Nephron progenitor cell (in vitro differentiated cells): ENCODE data around the gene INMT.
"Not testable (repeated sequence)": the region's sequence is repeated elsewhere in the genome, so short reads cannot be mapped to it uniquely, and the experiment has no call there.

ENCODE experiments used
- DNase-seq: peaks from one replicate; pipeline ENCODE4 v3.0.0; 2021
- H3K27ac Mint-ChIP-seq: 2 replicates; pipeline ENCODE4 v1.8.0; 2021; ENCODE audit warnings: mild to moderate bottlenecking, moderate library complexity, mixed read lengths
- H3K27me3 Mint-ChIP-seq: 2 replicates; pipeline ENCODE4 v1.8.0; 2021; ENCODE audit warnings: mild to moderate bottlenecking, low read depth, mixed read lengths; ENCODE audit not compliant: poor library complexity
- H3K36me3 Mint-ChIP-seq: 2 replicates; pipeline ENCODE4 v1.8.0; 2021; ENCODE audit warnings: low read depth, mixed read lengths
- H3K4me1 Mint-ChIP-seq: 2 replicates; pipeline ENCODE4 v1.8.0; 2021; ENCODE audit warnings: mixed read lengths
- H3K4me3 Mint-ChIP-seq: 2 replicates; pipeline ENCODE4 v1.8.0; 2021; ENCODE audit warnings: mild to moderate bottlenecking, moderate library complexity, mixed read lengths
- H3K9me3 Mint-ChIP-seq: 2 replicates; pipeline ENCODE4 v1.8.0; 2021; ENCODE audit warnings: mild to moderate bottlenecking, moderate library complexity, mixed read lengths
- TF ChIP-seq, protein P1 (sequence below): fragments of 200-600 bp; sonication (generic); IDR thresholded peaks from 2 replicates; pipeline ENCODE4 v1.5.0; 2021; ENCODE audit warnings: antibody characterized with exemption

The INMT gene

DNA sequence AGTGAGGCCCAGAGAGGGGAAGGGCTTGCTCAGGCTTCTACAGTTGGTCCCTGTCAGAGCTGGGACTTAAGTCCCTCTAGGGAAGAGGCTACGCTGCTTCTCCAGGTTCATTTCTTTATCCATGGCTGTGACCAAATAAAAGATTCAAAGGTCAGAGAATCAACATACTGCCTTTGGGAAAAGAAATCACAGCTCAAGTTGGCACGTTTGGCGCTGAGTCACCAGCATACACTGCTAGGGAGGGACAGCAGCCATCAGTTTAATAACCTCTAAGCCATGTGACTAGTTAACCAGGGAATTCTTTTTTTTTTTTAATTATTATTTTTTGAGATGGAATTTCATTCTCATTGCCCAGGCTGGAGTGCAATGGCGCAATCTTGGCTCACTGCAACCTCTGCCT lies 41.3 kb upstream of the INMT start:
- TF ChIP-seq, protein P1, sequence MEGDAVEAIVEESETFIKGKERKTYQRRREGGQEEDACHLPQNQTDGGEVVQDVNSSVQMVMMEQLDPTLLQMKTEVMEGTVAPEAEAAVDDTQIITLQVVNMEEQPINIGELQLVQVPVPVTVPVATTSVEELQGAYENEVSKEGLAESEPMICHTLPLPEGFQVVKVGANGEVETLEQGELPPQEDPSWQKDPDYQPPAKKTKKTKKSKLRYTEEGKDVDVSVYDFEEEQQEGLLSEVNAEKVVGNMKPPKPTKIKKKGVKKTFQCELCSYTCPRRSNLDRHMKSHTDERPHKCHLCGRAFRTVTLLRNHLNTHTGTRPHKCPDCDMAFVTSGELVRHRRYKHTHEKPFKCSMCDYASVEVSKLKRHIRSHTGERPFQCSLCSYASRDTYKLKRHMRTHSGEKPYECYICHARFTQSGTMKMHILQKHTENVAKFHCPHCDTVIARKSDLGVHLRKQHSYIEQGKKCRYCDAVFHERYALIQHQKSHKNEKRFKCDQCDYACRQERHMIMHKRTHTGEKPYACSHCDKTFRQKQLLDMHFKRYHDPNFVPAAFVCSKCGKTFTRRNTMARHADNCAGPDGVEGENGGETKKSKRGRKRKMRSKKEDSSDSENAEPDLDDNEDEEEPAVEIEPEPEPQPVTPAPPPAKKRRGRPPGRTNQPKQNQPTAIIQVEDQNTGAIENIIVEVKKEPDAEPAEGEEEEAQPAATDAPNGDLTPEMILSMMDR: no peak
- Mint-ChIP-seq H3K27ac (no peak overlapping the region), H3K9me3 (peaks cover 13% of the 10 kb centered on the region), H3K36me3 (peaks cover 9% of the 10 kb centered on the region), H3K4me1 (peaks cover 21% of the 10 kb centered on the region), H3K4me3 (no peak overlapping the region), H3K27me3 (peaks cover 16% of the 10 kb centered on the region)
- DNase-seq: no peak

DNA sequence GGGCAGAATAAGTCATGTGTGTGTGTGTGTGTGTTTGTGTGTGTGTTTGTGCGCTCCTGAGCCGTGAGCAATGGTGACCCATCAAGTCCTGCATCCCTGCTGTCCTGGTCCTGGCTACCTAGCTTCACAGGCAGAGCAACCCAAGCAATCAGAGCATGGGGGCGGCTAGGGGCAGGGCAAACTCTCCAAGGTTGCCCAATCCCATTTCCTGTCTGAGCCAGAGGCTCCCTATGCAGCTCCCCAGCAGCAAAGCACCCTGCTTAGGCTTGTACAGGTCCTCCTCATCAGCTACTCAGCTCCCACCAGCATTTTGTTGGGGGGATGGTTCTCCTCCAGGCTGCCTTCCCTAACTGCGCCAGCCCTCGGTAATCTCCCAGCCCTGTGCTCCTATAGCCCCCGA lies 38.5 kb upstream of the INMT start:
- H3K36me3 Mint-ChIP-seq: peaks cover 24% of the 10 kb centered on the region
- peaks cover 30% of the 10 kb centered on the region for H3K9me3 Mint-ChIP-seq
- TF ChIP-seq, protein P1: no peak
- peaks cover 15% of the 10 kb centered on the region for H3K27me3 Mint-ChIP-seq
- H3K4me3 Mint-ChIP-seq: no peak overlapping the region
- H3K27ac Mint-ChIP-seq: no peak overlapping the region
- no peak for DNase-seq
- peaks cover 5% of the 10 kb centered on the region for H3K4me1 Mint-ChIP-seq

DNA sequence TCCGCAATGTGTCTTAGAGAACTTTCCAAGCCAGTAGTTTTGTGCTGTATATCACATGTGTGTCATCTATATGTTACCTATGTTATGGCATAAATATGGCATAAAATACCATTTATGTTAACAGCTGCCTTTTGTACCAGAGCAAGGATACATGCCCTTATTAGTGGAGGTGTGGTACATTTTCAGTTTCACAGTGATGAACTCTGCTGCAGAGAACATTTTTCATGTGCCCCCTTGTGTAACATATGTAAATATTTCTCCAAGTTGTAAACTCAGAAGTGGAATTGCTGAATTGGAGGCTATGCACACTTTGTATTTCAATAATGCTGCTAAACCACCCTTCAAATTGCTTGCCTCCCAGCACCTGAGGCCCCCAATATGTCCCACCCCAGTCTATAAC lies 37.8 kb upstream of the INMT start:
- Mint-ChIP-seq H3K4me1 (peaks cover 4% of the 10 kb centered on the region), H3K9me3 (peaks cover 38% of the 10 kb centered on the region)
- TF ChIP-seq, protein P1: no peak

DNA sequence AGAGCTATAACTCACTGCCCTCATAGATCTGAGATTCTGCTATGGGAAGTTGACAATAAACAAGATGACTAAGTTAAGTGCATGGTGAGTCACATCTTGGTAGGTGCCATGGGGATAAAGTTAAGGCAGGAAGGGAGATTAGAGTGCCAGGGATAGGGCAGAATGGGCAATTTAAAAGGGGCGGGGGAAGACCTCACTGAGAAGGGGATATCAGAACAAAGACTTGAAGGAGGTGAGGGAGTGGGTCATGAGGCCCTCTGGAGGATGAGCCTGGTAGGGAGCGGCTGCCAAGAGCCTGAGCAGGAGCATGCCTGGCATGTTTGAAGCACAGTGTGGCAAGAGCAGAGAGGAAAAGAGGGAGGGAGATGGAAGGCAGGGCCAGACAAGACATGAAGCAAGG lies 34.8 kb upstream of the INMT start:
- H3K4me3 Mint-ChIP-seq: no peak overlapping the region
- H3K4me1 Mint-ChIP-seq: no peaks in the 10 kb centered on the region
- no peak for DNase-seq
- H3K9me3 Mint-ChIP-seq: peaks cover 53% of the 10 kb centered on the region
- peaks cover 20% of the 10 kb centered on the region for H3K27me3 Mint-ChIP-seq
- TF ChIP-seq, protein P1: no peak
- H3K36me3 Mint-ChIP-seq: peaks cover 46% of the 10 kb centered on the region
- H3K27ac Mint-ChIP-seq: no peak overlapping the region

More for the DNA sequence above, 37.8 kb upstream of the INMT start:
- Mint-ChIP-seq H3K27me3 (peaks cover 17% of the 10 kb centered on the region), H3K4me3 (no peak overlapping the region), H3K36me3 (peaks cover 30% of the 10 kb centered on the region), H3K27ac (no peak overlapping the region)
- DNase-seq: no peak

DNA sequence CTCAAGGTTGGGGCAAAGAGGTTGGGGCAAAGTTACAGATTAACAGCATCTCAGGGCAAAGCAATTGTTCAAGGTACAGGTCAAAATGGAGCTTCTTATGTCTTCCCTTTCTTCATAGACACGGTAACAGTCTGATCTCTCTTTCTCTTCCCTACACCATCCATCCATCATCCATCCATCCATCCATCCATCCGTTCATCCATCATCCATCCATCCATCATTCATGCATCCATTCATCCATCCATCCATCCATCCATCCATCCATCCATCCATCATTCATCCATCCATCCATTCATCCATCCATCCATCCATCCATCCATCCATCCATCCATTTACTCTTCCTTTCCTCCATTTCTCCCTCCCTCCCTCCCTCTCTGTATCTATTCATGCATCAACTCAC lies 32.5 kb upstream of the INMT start:
- not testable (repeated sequence) for H3K4me3 Mint-ChIP-seq, H3K27ac Mint-ChIP-seq, H3K4me1 Mint-ChIP-seq, DNase-seq
- Mint-ChIP-seq H3K9me3 (peaks cover 53% of the 10 kb centered on the region), H3K36me3 (peaks cover 45% of the 10 kb centered on the region), H3K27me3 (peaks cover 16% of the 10 kb centered on the region)

DNA sequence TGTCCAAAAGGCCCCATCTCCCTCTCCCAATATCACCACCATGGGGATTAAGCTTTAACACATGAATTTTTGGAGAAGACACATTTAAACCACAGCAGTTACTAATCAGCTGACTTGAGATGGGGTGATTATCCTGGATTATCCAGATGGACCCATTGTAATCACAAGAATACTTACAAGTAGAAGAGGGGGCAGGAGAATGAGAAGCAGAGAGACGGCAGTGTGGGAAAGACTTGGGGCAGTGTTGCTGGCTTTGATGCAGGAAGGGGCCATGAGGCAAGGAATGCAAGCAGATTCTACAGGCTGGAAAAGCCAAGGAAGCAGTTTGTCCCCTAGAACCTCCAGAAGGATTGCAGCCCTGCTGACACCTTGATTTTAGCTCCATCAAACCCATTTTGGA lies 30.7 kb upstream of the INMT start:
- peaks cover 18% of the 10 kb centered on the region for H3K27me3 Mint-ChIP-seq
- H3K36me3 Mint-ChIP-seq: peaks cover 37% of the 10 kb centered on the region
- TF ChIP-seq, protein P1: no peak
- peaks cover 40% of the 10 kb centered on the region for H3K9me3 Mint-ChIP-seq
- no peak overlapping the region for H3K4me3 Mint-ChIP-seq
- no peak for DNase-seq
- H3K27ac Mint-ChIP-seq: no peak overlapping the region
- H3K4me1 Mint-ChIP-seq: peaks cover 8% of the 10 kb centered on the region
